IMR-90 (cell line): Measurements from ENCODE around the gene VPS4B.

ENCODE experiments used
- CTCF ChIP-seq: conservative IDR thresholded peaks from 2 replicates; pipeline ENCODE4 v1.5.1; 2012; ENCODE audit warnings: mild to moderate bottlenecking, low read depth, low read length, improper control_type of control experiment
- FOS ChIP-seq: fragments of 150-350 bp; IDR thresholded peaks from 2 replicates; pipeline ENCODE4 v1.6.1; 2016; ENCODE audit warnings: low read depth, low read length
- MXI1 ChIP-seq: IDR thresholded peaks from 2 replicates; pipeline ENCODE4 v1.6.1; 2012; ENCODE audit warnings: low read depth, mild to moderate bottlenecking, low read length, moderate library complexity, borderline replicate concordance
- NFE2L2 ChIP-seq: fragments of 150-350 bp; IDR thresholded peaks from 2 replicates; pipeline ENCODE4 v1.6.1; 2016; ENCODE audit warnings: low read depth, mild to moderate bottlenecking, low read length
- POLR2A ChIP-seq: IDR thresholded peaks from 2 replicates; pipeline ENCODE4 v1.6.1; 2012; ENCODE audit warnings: mild to moderate bottlenecking, low read depth, low read length
- RAD21 ChIP-seq: IDR thresholded peaks from 2 replicates; pipeline ENCODE4 v1.6.1; 2012; ENCODE audit warnings: low read length, improper control_type of control experiment
- SMC3 ChIP-seq: fragments of 150-350 bp; IDR thresholded peaks from 2 replicates; pipeline ENCODE4 v1.6.1; 2016; ENCODE audit warnings: low read depth, mild to moderate bottlenecking, antibody characterized with exemption, low read length, moderate library complexity

DNA sequence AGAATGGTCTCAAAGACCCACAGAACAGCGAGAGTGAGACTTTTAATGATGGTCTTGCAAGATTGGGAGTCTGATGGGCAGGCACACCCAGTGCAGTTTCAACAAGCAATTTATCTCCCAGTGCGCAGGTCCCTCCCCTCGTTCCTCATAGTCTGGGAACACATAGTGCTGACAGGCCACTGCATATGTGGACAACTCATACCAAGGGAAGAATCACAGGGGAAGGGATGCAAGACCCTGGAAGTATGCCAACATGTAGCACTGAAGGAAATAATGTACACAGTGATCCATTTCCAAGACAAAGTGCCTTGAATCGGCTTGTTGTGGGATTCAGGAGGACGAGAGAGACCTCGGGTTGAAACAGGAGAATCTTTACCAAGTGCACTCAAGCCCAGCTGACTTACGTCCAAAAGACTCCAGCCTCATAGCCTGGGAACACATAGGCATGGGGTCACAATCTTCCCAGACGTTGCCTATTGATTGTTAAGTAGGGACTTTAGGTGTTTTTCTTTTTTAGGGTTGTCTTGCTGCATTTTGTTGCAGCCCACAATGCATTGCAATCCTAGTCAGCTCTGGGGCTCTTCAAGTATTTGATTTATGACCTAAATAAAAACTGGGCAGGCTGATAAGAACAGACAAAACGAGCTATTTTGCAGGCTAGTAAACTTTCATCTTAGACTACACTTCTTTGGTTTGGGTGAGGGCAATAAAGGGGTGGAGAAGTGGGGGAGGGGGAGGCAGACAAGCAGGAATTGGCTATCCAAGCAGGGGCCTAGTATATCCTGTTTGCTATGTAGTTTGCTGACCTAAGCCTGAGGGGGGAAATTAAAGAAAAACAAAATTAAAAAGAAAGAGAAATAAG lies 29.8 kb upstream of the VPS4B start:
- TF ChIP-seq MXI1 = no peak
- TF ChIP-seq POLR2A = no peak
- no peak for TF ChIP-seq FOS
- TF ChIP-seq NFE2L2 = no peak
- no peak for TF ChIP-seq RAD21
- no peak for TF ChIP-seq CTCF
- no peak for TF ChIP-seq SMC3
